GM18517 (cell line): ENCODE measurements around the gene SLC13A3.
"Not testable (repeated sequence)": the region's sequence is repeated elsewhere in the genome, so short reads cannot be mapped to it uniquely, and the experiment has no call there.

Experiments
- ATAC-seq: cut with Tn5 transposase; IDR thresholded peaks from one replicate; pipeline ENCODE4 v1.9.1; 2021; ENCODE audit warnings: mild to moderate bottlenecking, moderate library complexity; ENCODE audit not compliant: unreplicated experiment

The SLC13A3 gene

GRCh38 chr20:46681032-46681854 is 30.0 kb upstream of the SLC13A3 start:
- no peak for ATAC-seq

GRCh38 chr20:46680684-46681031 is 29.4 kb upstream of the SLC13A3 start:
- ATAC-seq: no peak

- ATAC-seq: no peak
These were observed 27.3 kb upstream of the SLC13A3 start for GRCh38 chr20:46678516-46678915.

GRCh38 chr20:46677608-46678007 is 26.3 kb upstream of the SLC13A3 start:
- no peak for ATAC-seq

GRCh38 chr20:46676649-46677316 is 25.5 kb upstream of the SLC13A3 start:
- not testable (repeated sequence) for ATAC-seq

- ATAC-seq: no peak
These were observed 23.2 kb upstream of the SLC13A3 start for GRCh38 chr20:46674253-46675083.

GRCh38 chr20:46673394-46674252 is 22.4 kb upstream of the SLC13A3 start:
- no peak for ATAC-seq

- ATAC-seq: no peak
These were observed 21.4 kb upstream of the SLC13A3 start for GRCh38 chr20:46672543-46673148.

- ATAC-seq: no peak
These were observed 20.7 kb upstream of the SLC13A3 start for GRCh38 chr20:46671866-46672542.

- no peak for ATAC-seq
These were observed 19.6 kb upstream of the SLC13A3 start for GRCh38 chr20:46670585-46671584.

- no peak for ATAC-seq
These were observed 18.9 kb upstream of the SLC13A3 start for GRCh38 chr20:46670228-46670584.

- ATAC-seq: no peak
These were observed 15.7 kb upstream of the SLC13A3 start for GRCh38 chr20:46666818-46667515.

GRCh38 chr20:46666306-46666705 is 15.0 kb upstream of the SLC13A3 start:
- no peak for ATAC-seq

- ATAC-seq: no peak
These were observed 14.3 kb upstream of the SLC13A3 start for GRCh38 chr20:46665602-46666001.

GRCh38 chr20:46663531-46663930 is 12.3 kb upstream of the SLC13A3 start:
- no peak for ATAC-seq

- ATAC-seq: no peak
These were observed 10.4 kb upstream of the SLC13A3 start for GRCh38 chr20:46661659-46662058.

GRCh38 chr20:46660487-46660886 is 9.2 kb upstream of the SLC13A3 start:
- no peak for ATAC-seq

- ATAC-seq: no peak
These were observed 6.4 kb upstream of the SLC13A3 start for GRCh38 chr20:46657618-46658017.
